ENCODE results near the gene GOLGA3. TPM values are rescaled to one million over a fixed set of nuclear protein-coding genes. Genes with fewer than 3 reads are reported as not detected.
A peak's percentile ranks its signal among the peaks of the same experiment; 100 is the strongest.
"Not testable (repeated sequence)": the region's sequence is repeated elsewhere in the genome, so short reads cannot be mapped to it uniquely, and the experiment has no call there.

Gene GOLGA3
- 5.5 TPM for polyA plus RNA-seq (2012; ENCODE audit: insufficient read depth, insufficient read length)

- DNase-seq (ENCODE audit: low read depth, low spot score), result peak; percentile 92
These were observed at the start of gene GOLGA3 for GRCh38 chr12:132828706-132829534. Gene GOLGA3 (minus strand): TSS chr12:132828869. CDS start chr12:132822128, 6,741 bp downstream.

GRCh38 chr12:132874620-132875019, 46.0 kb upstream of the GOLGA3 start:
- not testable (repeated sequence) for H3K4me3 ChIP-seq (ENCODE audit: low read length); DNase-seq (ENCODE audit: low read depth, low spot score)

More at GRCh38 chr12:132828706-132829534, at the start of gene GOLGA3:
- peak within 1 kb of the TSS; percentile 91 for H3K4me3 ChIP-seq (ENCODE audit: low read length)

- no peak for DNase-seq (ENCODE audit: low read depth, low spot score)
- no peak overlapping the region for H3K4me3 ChIP-seq (ENCODE audit: low read length)
These were observed 45.5 kb upstream of the GOLGA3 start for GRCh38 chr12:132874175-132874574.

- no peak overlapping the region for H3K4me3 ChIP-seq (ENCODE audit: low read length)
- no peak for DNase-seq (ENCODE audit: low read depth, low spot score)
These were observed 45.1 kb upstream of the GOLGA3 start for GRCh38 chr12:132873724-132874123.

GRCh38 chr12:132872975-132873421, 44.3 kb upstream of the GOLGA3 start:
- no peak for DNase-seq (ENCODE audit: low read depth, low spot score)

GRCh38 chr12:132872073-132872855, 43.6 kb upstream of the GOLGA3 start:
- no peak for DNase-seq (ENCODE audit: low read depth, low spot score)
- H3K4me3 ChIP-seq (ENCODE audit: low read length), result no peak overlapping the region

More at GRCh38 chr12:132872975-132873421, 44.3 kb upstream of the GOLGA3 start:
- no peak overlapping the region for H3K4me3 ChIP-seq (ENCODE audit: low read length)

GRCh38 chr12:132869551-132869950, 40.9 kb upstream of the GOLGA3 start:
- DNase-seq (ENCODE audit: low read depth, low spot score), result no peak

GRCh38 chr12:132866251-132866828, 37.7 kb upstream of the GOLGA3 start:
- no peak overlapping the region for H3K4me3 ChIP-seq (ENCODE audit: low read length)
- DNase-seq (ENCODE audit: low read depth, low spot score), result no peak

More at GRCh38 chr12:132869551-132869950, 40.9 kb upstream of the GOLGA3 start:
- H3K4me3 ChIP-seq (ENCODE audit: low read length), result no peak overlapping the region

GRCh38 chr12:132861558-132861957, 32.9 kb upstream of the GOLGA3 start:
- no peak for DNase-seq (ENCODE audit: low read depth, low spot score)
- H3K4me3 ChIP-seq (ENCODE audit: low read length), result no peak overlapping the region

- DNase-seq (ENCODE audit: low read depth, low spot score), result no peak
These were observed 30.1 kb upstream of the GOLGA3 start for GRCh38 chr12:132858718-132859266.

GRCh38 chr12:132857019-132857418, 28.4 kb upstream of the GOLGA3 start:
- not testable (repeated sequence) for H3K4me3 ChIP-seq (ENCODE audit: low read length); DNase-seq (ENCODE audit: low read depth, low spot score)

More at GRCh38 chr12:132858718-132859266, 30.1 kb upstream of the GOLGA3 start:
- no peak overlapping the region for H3K4me3 ChIP-seq (ENCODE audit: low read length)

- no peak overlapping the region for H3K4me3 ChIP-seq (ENCODE audit: low read length)
These were observed 27.9 kb upstream of the GOLGA3 start for GRCh38 chr12:132856581-132856980.

GRCh38 chr12:132855211-132855610, 26.5 kb upstream of the GOLGA3 start:
- not testable (repeated sequence) for H3K4me3 ChIP-seq (ENCODE audit: low read length); DNase-seq (ENCODE audit: low read depth, low spot score)

More at GRCh38 chr12:132856581-132856980, 27.9 kb upstream of the GOLGA3 start:
- no peak for DNase-seq (ENCODE audit: low read depth, low spot score)

GRCh38 chr12:132853285-132854092, 24.8 kb upstream of the GOLGA3 start:
- DNase-seq (ENCODE audit: low read depth, low spot score), result no peak

GRCh38 chr12:132852496-132852895, 23.8 kb upstream of the GOLGA3 start:
- no peak for DNase-seq (ENCODE audit: low read depth, low spot score)
- H3K4me3 ChIP-seq (ENCODE audit: low read length), result no peak overlapping the region

More at GRCh38 chr12:132853285-132854092, 24.8 kb upstream of the GOLGA3 start:
- H3K4me3 ChIP-seq (ENCODE audit: low read length), result no peak overlapping the region

GRCh38 chr12:132851465-132851864, 22.8 kb upstream of the GOLGA3 start:
- no peak for DNase-seq (ENCODE audit: low read depth, low spot score)

GRCh38 chr12:132850291-132850690, 21.6 kb upstream of the GOLGA3 start:
- no peak for DNase-seq (ENCODE audit: low read depth, low spot score)
- no peak overlapping the region for H3K4me3 ChIP-seq (ENCODE audit: low read length)

More at GRCh38 chr12:132851465-132851864, 22.8 kb upstream of the GOLGA3 start:
- H3K4me3 ChIP-seq (ENCODE audit: low read length), result no peak overlapping the region

GRCh38 chr12:132848521-132848920, 19.9 kb upstream of the GOLGA3 start:
- H3K4me3 ChIP-seq (ENCODE audit: low read length), result no peak overlapping the region
- DNase-seq (ENCODE audit: low read depth, low spot score), result no peak

Measured in Jurkat, Clone E6-1 (cell line).